GM19023 (cell line): ENCODE results near the gene LAMA4.

Experiments used
- ATAC-seq: cut with Tn5 transposase; IDR thresholded peaks from one replicate; pipeline ENCODE4 v1.9.1; 2021; ENCODE audit warnings: mild to moderate bottlenecking, moderate library complexity; ENCODE audit not compliant: unreplicated experiment

Gene LAMA4

GRCh38 chr6:112241820-112242429, 12.4 kb downstream of the LAMA4 start:
- no peak for ATAC-seq

GRCh38 chr6:112237595-112237994, 16.8 kb downstream of the LAMA4 start:
- ATAC-seq, result no peak

- no peak for ATAC-seq
Observed at GRCh38 chr6:112237066-112237465, 17.3 kb downstream of the LAMA4 start.

GRCh38 chr6:112235956-112236355, 18.4 kb downstream of the LAMA4 start:
- no peak for ATAC-seq

- ATAC-seq, result no peak
Observed at GRCh38 chr6:112234601-112235000, 19.8 kb downstream of the LAMA4 start.

GRCh38 chr6:112233847-112234246, 20.5 kb downstream of the LAMA4 start:
- ATAC-seq, result no peak

GRCh38 chr6:112232845-112233256, 21.5 kb downstream of the LAMA4 start:
- ATAC-seq, result no peak

- no peak for ATAC-seq
Observed at GRCh38 chr6:112231594-112232060, 22.7 kb downstream of the LAMA4 start.

- ATAC-seq, result no peak
Observed at GRCh38 chr6:112231164-112231563, 23.2 kb downstream of the LAMA4 start.

- no peak for ATAC-seq
Observed at GRCh38 chr6:112228480-112229332, 25.7 kb downstream of the LAMA4 start.

- ATAC-seq, result no peak
Observed at GRCh38 chr6:112227992-112228391, 26.4 kb downstream of the LAMA4 start.

GRCh38 chr6:112227411-112227810, 27.0 kb downstream of the LAMA4 start:
- ATAC-seq, result no peak

GRCh38 chr6:112225691-112226090, 28.7 kb downstream of the LAMA4 start:
- ATAC-seq, result no peak

GRCh38 chr6:112224088-112224487, 30.3 kb downstream of the LAMA4 start:
- ATAC-seq, result no peak

GRCh38 chr6:112223070-112223861, 31.1 kb downstream of the LAMA4 start:
- no peak for ATAC-seq

GRCh38 chr6:112221981-112222852, 32.1 kb downstream of the LAMA4 start:
- no peak for ATAC-seq

- ATAC-seq, result no peak
Observed at GRCh38 chr6:112221561-112221960, 32.8 kb downstream of the LAMA4 start.

GRCh38 chr6:112218563-112218962, 35.8 kb downstream of the LAMA4 start:
- ATAC-seq, result no peak

GRCh38 chr6:112216662-112217551, 37.5 kb downstream of the LAMA4 start:
- ATAC-seq, result no peak
